HG03060 (cell line): ENCODE measurements around the gene ZNF718.
"Not testable (repeated sequence)": the region's sequence is repeated elsewhere in the genome, so short reads cannot be mapped to it uniquely, and the experiment has no call there.

ENCODE experiments used
- ATAC-seq: cut with Tn5 transposase; IDR thresholded peaks from one replicate; pipeline ENCODE4 v1.9.1; 2021; ENCODE audit warnings: low read depth, moderate number of reproducible peaks; ENCODE audit not compliant: unreplicated experiment

ZNF718 gene

DNA sequence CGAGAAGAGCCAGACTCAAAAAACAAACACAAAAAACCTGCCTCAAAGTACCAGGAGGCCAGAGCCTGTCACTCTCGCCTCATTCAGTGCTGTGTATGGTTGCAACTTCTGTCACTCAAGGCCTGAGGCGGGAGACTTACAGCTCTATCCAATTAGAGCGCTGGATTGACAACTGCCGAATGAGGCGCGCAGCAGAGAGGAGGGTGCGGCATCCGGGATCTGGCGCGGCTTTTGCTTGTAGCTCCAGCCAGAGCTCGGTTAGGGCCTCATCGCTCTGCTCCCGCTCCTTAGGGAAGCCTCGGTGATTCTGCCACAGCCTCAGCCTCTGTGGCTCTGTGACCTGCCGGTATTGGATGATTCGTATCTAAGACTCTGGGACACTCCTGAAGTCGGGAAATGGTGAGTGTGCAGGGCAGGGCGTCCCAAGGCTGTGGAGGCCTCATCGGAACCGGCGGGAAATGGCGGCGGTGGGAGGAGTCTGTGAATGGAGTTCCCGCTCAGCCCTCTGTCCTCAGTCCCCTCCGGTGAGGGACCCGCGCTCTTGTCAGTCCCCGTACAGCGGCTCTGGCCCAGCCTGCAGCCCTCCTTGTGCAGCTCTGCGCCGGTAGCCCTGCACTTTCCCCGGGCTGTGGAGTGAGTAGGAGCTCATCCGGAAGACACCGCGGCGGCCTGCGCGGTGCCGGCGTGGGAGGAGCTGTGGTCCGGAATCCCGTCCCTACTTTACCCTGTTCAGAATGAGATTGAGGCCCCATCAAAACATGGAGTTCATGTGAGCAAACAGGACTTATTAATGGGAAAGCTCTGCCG, at the start of gene ZNF718:
Gene ZNF718, plus strand, starts transcription at position 227 of the 807 bp plus-strand sequence. Its CDS starts 170 bp downstream, at position 397.
- peak; percentile 99 for ATAC-seq

DNA sequence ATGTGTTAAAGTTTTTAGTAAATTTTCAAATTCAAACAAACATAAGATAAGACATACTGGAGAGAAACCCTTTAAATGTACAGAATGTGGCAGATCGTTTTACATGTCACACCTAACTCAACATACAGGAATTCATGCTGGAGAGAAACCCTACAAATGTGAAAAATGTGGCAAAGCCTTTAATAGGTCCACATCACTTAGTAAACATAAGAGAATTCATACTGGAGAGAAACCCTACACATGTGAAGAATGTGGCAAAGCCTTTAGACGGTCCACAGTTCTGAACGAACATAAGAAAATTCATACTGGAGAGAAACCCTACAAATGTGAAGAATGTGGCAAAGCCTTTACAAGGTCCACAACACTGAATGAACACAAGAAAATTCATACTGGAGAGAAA, 38.4 kb upstream of the ZNF718 start:
- no peak for ATAC-seq

DNA sequence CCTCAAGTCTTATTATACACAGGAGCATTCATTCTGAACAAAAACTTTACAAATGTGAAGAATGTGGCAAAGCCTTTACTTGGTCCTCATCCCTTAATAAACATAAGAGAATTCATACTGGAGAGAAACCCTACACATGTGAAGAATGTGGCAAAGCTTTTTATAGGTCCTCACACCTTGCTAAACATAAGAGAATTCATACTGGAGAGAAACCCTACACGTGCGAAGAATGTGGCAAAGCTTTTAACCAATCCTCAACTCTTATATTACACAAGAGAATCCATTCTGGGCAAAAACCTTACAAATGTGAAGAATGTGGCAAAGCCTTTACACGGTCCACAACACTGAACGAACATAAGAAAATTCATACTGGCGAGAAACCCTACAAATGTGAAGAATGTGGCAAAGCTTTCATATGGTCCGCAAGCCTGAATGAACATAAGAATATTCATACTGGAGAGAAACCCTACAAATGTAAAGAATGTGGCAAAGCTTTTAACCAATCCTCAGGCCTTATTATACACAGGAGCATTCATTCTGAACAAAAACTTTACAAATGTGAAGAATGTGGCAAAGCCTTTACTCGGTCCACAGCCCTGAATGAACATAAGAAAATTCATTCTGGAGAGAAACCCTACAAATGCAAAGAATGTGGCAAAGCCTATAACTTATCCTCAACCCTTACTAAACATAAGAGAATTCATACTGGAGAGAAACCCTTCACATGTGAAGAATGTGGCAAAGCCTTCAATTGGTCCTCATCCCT, 37.6 kb upstream of the ZNF718 start:
- ATAC-seq = not testable (repeated sequence)

DNA sequence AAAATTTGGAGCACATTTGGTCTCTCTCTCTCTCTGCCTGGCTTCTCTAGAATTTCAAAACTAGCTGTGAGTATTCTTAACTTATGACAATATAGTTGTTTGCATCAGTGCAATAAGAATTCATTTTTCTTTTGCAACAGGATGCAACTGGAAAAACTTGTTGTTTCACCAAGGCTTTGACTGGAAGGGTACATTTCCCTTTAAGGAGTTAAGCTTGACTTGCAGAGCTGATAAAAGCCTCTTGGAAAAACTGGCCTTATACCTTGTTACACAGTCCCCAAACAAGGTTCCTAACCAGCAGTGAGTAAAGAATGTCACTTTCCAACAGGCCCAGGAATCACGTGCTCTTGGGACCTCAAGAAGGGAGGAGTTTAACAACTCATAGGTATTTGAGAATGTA, 25.9 kb upstream of the ZNF718 start:
- no peak for ATAC-seq

GRCh38 chr4:99863-100262, 24.4 kb upstream of the ZNF718 start:
- no peak for ATAC-seq

DNA sequence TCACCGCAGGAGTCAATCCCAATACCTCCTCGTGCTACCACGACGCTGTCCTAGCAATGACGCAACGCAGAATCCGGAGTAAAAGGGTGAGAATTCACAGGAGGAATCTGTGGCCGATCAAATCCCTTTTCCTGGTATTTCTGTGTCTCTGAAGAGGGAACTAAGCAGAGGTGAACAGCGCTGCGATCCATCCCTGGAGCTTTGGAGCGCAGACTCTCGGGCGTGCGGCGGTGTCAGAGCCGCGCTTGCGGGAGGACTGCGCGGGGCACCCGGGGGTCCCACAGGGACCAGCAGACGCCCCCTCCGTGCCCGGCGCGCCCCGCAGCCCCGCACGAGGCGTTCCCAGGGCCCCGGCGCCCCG, 17.2 kb upstream of the ZNF718 start:
- no peak for ATAC-seq

DNA sequence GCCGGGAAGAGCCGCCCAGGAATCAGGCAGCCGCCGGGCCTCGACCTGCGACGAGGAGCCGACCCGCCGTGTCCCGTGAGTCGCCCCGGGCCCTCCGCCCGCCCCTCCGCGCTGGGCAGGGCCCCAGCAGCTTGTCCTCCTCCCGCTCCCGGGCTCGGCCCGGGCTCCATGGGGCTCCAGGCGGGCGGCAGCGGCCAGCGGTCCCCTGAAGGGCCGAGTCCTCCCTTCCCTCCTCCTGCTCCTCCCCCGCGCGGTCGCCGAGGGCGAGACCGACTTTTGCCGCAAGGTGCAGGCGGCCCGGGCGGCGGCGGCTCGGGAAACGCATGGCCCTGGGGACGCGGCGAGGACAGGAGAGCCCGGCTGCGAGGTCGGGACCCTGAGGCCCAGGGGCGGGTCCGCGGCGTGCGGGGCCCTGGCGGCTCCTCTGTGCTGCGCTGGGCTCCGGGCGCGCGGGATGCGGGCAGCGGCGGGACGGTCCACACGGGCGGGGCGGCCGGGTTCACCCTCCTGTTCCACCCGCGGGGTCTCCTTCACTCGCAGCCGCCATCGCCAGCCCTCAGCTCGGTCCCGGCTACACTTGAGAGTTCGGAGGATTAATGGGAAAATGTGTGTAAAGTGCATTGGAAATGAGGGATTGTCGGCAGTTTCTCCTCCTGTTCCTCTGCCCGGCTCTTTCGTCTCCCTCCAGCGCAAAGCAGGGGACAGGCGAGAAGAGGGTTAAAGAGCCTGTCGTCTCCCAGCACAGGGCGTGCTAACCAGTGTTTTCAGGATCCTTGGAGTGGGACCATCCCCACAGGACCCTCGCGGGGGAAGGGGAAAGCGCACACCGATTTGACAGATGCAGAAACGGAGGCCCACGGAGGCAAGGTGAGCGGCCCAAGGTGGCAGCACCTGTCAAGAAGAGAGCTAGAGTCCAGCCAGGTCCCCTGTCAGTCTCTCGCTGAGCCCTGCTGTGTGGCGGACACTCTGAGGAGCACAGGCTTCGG, 16.6 kb upstream of the ZNF718 start:
- no peak for ATAC-seq

- ATAC-seq = no peak
Measured at GRCh38 chr4:112771-113170, 11.5 kb upstream of the ZNF718 start.

DNA sequence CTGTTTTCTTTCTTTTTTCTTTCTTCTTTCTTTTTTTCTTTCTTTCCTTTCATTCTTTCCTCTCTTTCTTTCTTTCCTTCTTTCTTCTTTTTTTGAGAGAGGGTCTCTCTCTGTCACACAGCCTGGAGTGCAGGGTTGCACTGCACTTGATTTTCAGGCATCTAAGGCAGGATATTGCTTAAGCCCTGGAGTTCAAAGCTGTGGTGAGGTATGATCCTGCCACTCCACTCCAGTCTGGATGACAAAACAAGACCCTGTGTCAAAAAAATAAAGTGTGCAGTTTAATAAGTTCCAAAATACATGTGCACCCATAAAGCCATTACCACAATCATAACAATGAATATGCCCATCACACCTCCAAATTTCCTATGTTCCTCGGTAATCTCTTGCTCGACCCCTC, 10.6 kb upstream of the ZNF718 start:
- no peak for ATAC-seq

- ATAC-seq = no peak
Measured at GRCh38 chr4:114149-114548, 10.2 kb upstream of the ZNF718 start.

- ATAC-seq = no peak
Measured at GRCh38 chr4:116499-116898, 7.8 kb upstream of the ZNF718 start.

GRCh38 chr4:120616-121015, 3.7 kb upstream of the ZNF718 start:
- ATAC-seq = no peak

- no peak for ATAC-seq
Measured at GRCh38 chr4:121408-122084, 2.8 kb upstream of the ZNF718 start.

DNA sequence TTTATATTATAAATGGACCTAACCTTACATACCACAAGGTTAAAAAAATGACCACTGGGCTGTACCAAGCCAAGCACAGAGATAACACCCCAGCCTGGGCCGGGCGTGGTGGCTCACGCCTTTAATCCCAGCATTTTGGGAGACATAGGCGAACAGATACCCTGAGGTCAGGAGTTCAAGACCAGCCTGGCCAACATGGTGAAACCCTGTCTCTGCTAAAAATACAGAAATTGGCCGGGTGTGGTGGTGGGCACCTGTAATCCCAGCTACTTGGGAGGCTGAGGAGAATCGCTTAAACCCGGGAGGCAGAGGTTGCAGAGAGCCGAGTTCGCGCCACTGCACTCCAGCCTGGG, 403 bp upstream of the ZNF718 start:
- ATAC-seq = not testable (repeated sequence)

GRCh38 chr4:125091-125771, 930 bp downstream of the ZNF718 start:
- ATAC-seq = no peak

GRCh38 chr4:125833-126232, 1.5 kb downstream of the ZNF718 start:
- ATAC-seq = no peak

- ATAC-seq = no peak
Measured at GRCh38 chr4:132483-132882, 8.2 kb downstream of the ZNF718 start.

DNA sequence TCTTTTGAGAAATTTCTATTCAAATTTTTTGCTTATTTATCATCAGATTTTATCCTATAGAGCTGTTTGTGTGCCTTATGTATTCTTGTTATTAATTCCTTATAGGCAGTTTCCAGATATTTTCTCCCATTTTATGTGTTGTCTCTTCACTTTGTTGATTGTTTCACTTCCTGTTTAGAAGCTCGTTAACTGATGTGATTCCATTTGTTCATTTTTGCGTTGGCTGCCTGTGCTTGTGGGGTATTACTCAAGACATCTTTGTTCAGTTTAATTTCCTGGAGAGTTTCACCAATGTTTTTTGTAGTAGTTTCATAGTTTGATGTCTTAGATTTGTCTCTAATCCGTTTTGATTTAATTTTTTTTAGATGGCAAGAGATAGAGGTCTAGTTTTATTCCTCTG, 14.6 kb downstream of the ZNF718 start:
- no peak for ATAC-seq

- ATAC-seq = no peak
Measured at GRCh38 chr4:139691-140090, 15.4 kb downstream of the ZNF718 start.

DNA sequence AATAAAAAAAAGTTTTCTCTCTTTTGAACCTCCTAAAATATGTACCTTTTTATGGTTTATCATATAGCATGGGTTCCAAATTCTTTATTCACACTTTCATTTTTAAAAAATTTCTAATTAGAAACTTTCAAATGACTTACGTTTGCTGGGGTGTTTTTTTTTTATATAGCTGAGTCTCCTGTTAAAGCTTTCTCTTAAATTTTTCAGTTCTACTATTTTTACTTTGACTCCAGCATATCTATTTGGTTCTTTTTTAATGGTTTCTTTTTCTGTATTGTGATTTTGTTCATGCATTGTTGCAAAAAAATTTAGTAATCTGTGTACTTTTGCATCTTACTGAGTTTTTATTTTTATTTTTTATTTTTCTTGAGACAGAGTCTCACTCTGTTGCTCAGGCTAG, 22.3 kb downstream of the ZNF718 start:
- no peak for ATAC-seq
